Embryonic facial prominence (tissue), 1 donor: ENCODE data around the gene DMAP1.

ENCODE experiments used
- DNase-seq: peaks from one replicate; pipeline ENCODE4 v3.0.0-alpha.2; 2016; ENCODE audit errors: extremely low spot score

The DMAP1 gene

GRCh38 chr1:44228218-44228617 lies 14.9 kb downstream of the DMAP1 start:
- no peak for DNase-seq

- no peak for DNase-seq
Measured at GRCh38 chr1:44229435-44230167, 16.3 kb downstream of the DMAP1 start.

- DNase-seq: no peak
Measured at GRCh38 chr1:44230796-44231195, 17.5 kb downstream of the DMAP1 start.

GRCh38 chr1:44233593-44233992 lies 20.3 kb downstream of the DMAP1 start:
- no peak for DNase-seq

GRCh38 chr1:44235808-44236207 lies 22.5 kb downstream of the DMAP1 start:
- DNase-seq: no peak

GRCh38 chr1:44236490-44237272 lies 23.4 kb downstream of the DMAP1 start:
- DNase-seq: no peak

- no peak for DNase-seq
Measured at GRCh38 chr1:44237721-44238457, 24.6 kb downstream of the DMAP1 start.

GRCh38 chr1:44238660-44239059 lies 25.4 kb downstream of the DMAP1 start:
- DNase-seq: no peak

- no peak for DNase-seq
Measured at GRCh38 chr1:44239331-44239960, 26.2 kb downstream of the DMAP1 start.

GRCh38 chr1:44239961-44240371 lies 26.7 kb downstream of the DMAP1 start:
- no peak for DNase-seq

GRCh38 chr1:44240802-44241671 lies 27.8 kb downstream of the DMAP1 start:
- DNase-seq: no peak

GRCh38 chr1:44242746-44243145 lies 29.5 kb downstream of the DMAP1 start:
- no peak for DNase-seq

- no peak for DNase-seq
Measured at GRCh38 chr1:44243782-44244495, 30.7 kb downstream of the DMAP1 start.

GRCh38 chr1:44244986-44245385 lies 31.7 kb downstream of the DMAP1 start:
- no peak for DNase-seq

GRCh38 chr1:44246806-44247205 lies 33.5 kb downstream of the DMAP1 start:
- no peak for DNase-seq

GRCh38 chr1:44249543-44249942 lies 36.3 kb downstream of the DMAP1 start:
- no peak for DNase-seq

GRCh38 chr1:44250068-44250781 lies 37.0 kb downstream of the DMAP1 start:
- DNase-seq: no peak

- no peak for DNase-seq
Measured at GRCh38 chr1:44251486-44251885, 38.2 kb downstream of the DMAP1 start.

GRCh38 chr1:44251989-44252671 lies 38.9 kb downstream of the DMAP1 start:
- no peak for DNase-seq
